GM12878 (cell line): Measurements from ENCODE around the gene RSKR. TPM values are rescaled to one million over a fixed set of nuclear protein-coding genes. Genes with fewer than 3 reads are reported as not detected.

Experiments
- ATAC-seq: fragments of 200-7000 bp; cut with Tn5 transposase; 3 replicates; pipeline ENCODE4 v1.9.1; 2020; ENCODE audit warnings: mild to moderate bottlenecking, moderate library complexity
- BruUV-seq: library from RNA; stranded (reverse); fragments of 400-500 nt; replicated peaks from 2 replicates; lab custom pipeline; 2021; lab: Mats Ljungman, UMichigan
- CTCF ChIA-PET: fragments of 300-600 bp; sonication (Branson Sonifier 250); formaldehyde crosslinking; extraction: SDS; loops from one replicate; lab custom pipeline; 2021; ENCODE audit warnings: inconsistent platforms; lab: Yijun Ruan, JAX
- POLR2A ChIA-PET: fragments of 350-600 bp; formaldehyde crosslinking; extraction: SDS; loops from one replicate; lab custom pipeline; 2021; ENCODE audit warnings: inconsistent platforms; lab: Charles Lee
- RAD21 ChIA-PET: fragments of 300-600 bp; sonication (Branson Sonifier 250); formaldehyde crosslinking; loops from one replicate; lab custom pipeline; 2023; ENCODE audit warnings: antibody characterized with exemption; ENCODE audit not compliant: unreplicated experiment; lab: Charles Lee
- SMC1A ChIA-PET: fragments of 300-600 bp; sonication (Branson Sonifier 250); formaldehyde crosslinking; loops from one replicate; lab custom pipeline; 2023; ENCODE audit not compliant: unreplicated experiment, uncharacterized antibody; lab: Charles Lee
- DNase-seq: peaks from one replicate; pipeline ENCODE4 v3.0.0-alpha.2; 2011; ENCODE audit warnings: low read depth, low spot score
- FAIRE-seq: peaks from 3 replicates; lab custom pipeline; 2011; peaks lifted over from hg19 to GRCh38; lab: Jason Lieb, UNC
- H2AFZ ChIP-seq: 2 replicates; pipeline ENCODE4 v1.6.0; 2011; ENCODE audit warnings: low read depth, low read length, control low read depth; ENCODE audit not compliant: control insufficient read depth
- H3K27ac ChIP-seq: 2 replicates; pipeline ENCODE4 v1.5.1; 2011; ENCODE audit warnings: control low read depth; ENCODE audit not compliant: control insufficient read depth, insufficient read depth
- H3K27me3 ChIP-seq, 2 experiments: replicated peaks in 1 of 2; 2 replicates each; pipeline versions ENCODE4 v1.6.0 to v1.6.1; 2011; ENCODE audit warnings: low read length in 1 of 2; ENCODE audit not compliant: control insufficient read depth in 2 of 2, insufficient read depth in 2 of 2
- H3K36me3 ChIP-seq, 2 experiments: 2 replicates each; pipeline ENCODE4 v1.5.1; 2011; ENCODE audit warnings: low read length in 1 of 2; ENCODE audit not compliant: control insufficient read depth in 2 of 2, insufficient read depth in 2 of 2
- H3K4me1 ChIP-seq: 2 replicates; pipeline ENCODE4 v1.6.1; 2011; ENCODE audit warnings: mild to moderate bottlenecking, low read length, moderate library complexity, mixed read lengths; ENCODE audit not compliant: control insufficient read depth, insufficient read depth
- H3K4me2 ChIP-seq: 2 replicates; pipeline ENCODE4 v1.6.0; 2011; ENCODE audit warnings: control low read depth; ENCODE audit not compliant: control insufficient read depth, insufficient read depth
- H3K4me3 ChIP-seq: fragments of 200-600 bp; sonication (generic); 2 replicates; pipeline ENCODE4 v1.5.1; 2016
- H3K79me2 ChIP-seq: 2 replicates; pipeline ENCODE4 v1.6.0; 2011; ENCODE audit warnings: low read length; ENCODE audit not compliant: control insufficient read depth, insufficient read depth
- H3K9ac ChIP-seq: 2 replicates; pipeline ENCODE4 v1.8.0; 2011; ENCODE audit warnings: low read length, control low read depth, mixed read lengths; ENCODE audit not compliant: control insufficient read depth, insufficient read depth
- H3K9me3 ChIP-seq: replicated peaks from 3 replicates; pipeline ENCODE4 v1.5.1; 2011; ENCODE audit warnings: mild to moderate bottlenecking, low read length; ENCODE audit not compliant: control insufficient read depth, insufficient read depth
- H4K20me1 ChIP-seq: 2 replicates; pipeline ENCODE4 v1.6.0; 2011; ENCODE audit not compliant: control insufficient read depth, insufficient read depth
- BCL11A ChIP-seq: IDR thresholded peaks from 2 replicates; pipeline ENCODE4 v1.6.1; 2011; ENCODE audit warnings: low read depth, low read length
- CREB1 ChIP-seq: IDR thresholded peaks from 2 replicates; pipeline ENCODE4 v1.6.1; 2012; ENCODE audit warnings: low read depth, mild to moderate bottlenecking, inconsistent platforms
- DPF2 ChIP-seq: fragments of 450-650 bp; IDR thresholded peaks from 2 replicates; pipeline ENCODE4 v1.6.1; 2017; ENCODE audit warnings: mild to moderate bottlenecking
- EP300 ChIP-seq, 2 experiments: fragments of 150-350 bp in 1 of 2; IDR thresholded peaks; 2 replicates each; pipeline ENCODE4 v1.6.1; 2011 to 2012; ENCODE audit warnings: low read depth in 2 of 2, low read length in 2 of 2, borderline replicate concordance in 1 of 2, improper control_type of control experiment in 1 of 2, inconsistent platforms in 1 of 2; ENCODE audit not compliant: control insufficient read depth in 1 of 2
- ETV6 ChIP-seq, 2 experiments: fragments of 450-650 bp in 1 of 2; IDR thresholded peaks in 1 of 2; conservative IDR thresholded peaks in 1 of 2; 2 replicates each; pipeline ENCODE4 v1.6.1; 2014; ENCODE audit warnings: antibody characterized with exemption in 1 of 2, borderline replicate concordance in 1 of 2, low read depth in 1 of 2, mild to moderate bottlenecking in 1 of 2, moderate library complexity in 1 of 2
- FOXK2 ChIP-seq: fragments of 450-650 bp; IDR thresholded peaks from 2 replicates; pipeline ENCODE4 v1.6.1; 2017; ENCODE audit warnings: mild to moderate bottlenecking, moderate library complexity
- FOXM1 ChIP-seq: IDR thresholded peaks from 2 replicates; pipeline ENCODE4 v1.6.1; 2012; ENCODE audit warnings: low read depth, mild to moderate bottlenecking, inconsistent platforms, low read length, moderate library complexity
- HDAC2 ChIP-seq: fragments of 200-600 bp; sonication (generic); IDR thresholded peaks from 2 replicates; pipeline ENCODE4 v1.6.1; 2017
- IKZF1 ChIP-seq: fragments of 450-650 bp; conservative IDR thresholded peaks from 2 replicates; pipeline ENCODE4 v1.6.1; 2017; ENCODE audit warnings: antibody characterized with exemption, mild to moderate bottlenecking
- MLLT1 ChIP-seq: fragments of 450-650 bp; IDR thresholded peaks from 2 replicates; pipeline ENCODE4 v1.6.1; 2016; ENCODE audit warnings: mild to moderate bottlenecking
- RBBP5 ChIP-seq: fragments of 200-600 bp; sonication (generic); conservative IDR thresholded peaks from 2 replicates; pipeline ENCODE4 v1.6.1; 2016
- YY1 ChIP-seq: IDR thresholded peaks from 2 replicates; pipeline ENCODE4 v1.6.1; 2011; ENCODE audit warnings: low read depth, mild to moderate bottlenecking, low read length
- ZNF384 ChIP-seq: IDR thresholded peaks from 2 replicates; pipeline ENCODE4 v1.6.1; 2012; ENCODE audit warnings: low read depth, mild to moderate bottlenecking, low read length, improper control_type of control experiment, borderline replicate concordance
- WGBS: methylation state at CpG from one replicate; pipeline ENCODE4 v1.1.6; 2016; ENCODE audit warnings: low lambda C conversion rate; ENCODE audit not compliant: insufficient replicate concordance, insufficient coverage; ENCODE audit errors: missing lambda C conversion rate; 5-methylcytosine and 5-hydroxymethylcytosine counted together
- in situ Hi-C: fragments of 300-500 bp; cut with MboI; formaldehyde crosslinking; loops from 9 replicates; pipeline ENCODE4 v1.14.3; 2018; ENCODE audit warnings: mixed read lengths
- intact Hi-C: fragments of 100-400 bp; cut with micrococcal nuclease; formaldehyde crosslinking; loops from one replicate; pipeline ENCODE4 v1.14.2; 2022; ENCODE audit not compliant: unreplicated experiment
- polyA plus RNA-seq, 11 experiments: library from polyadenylated mRNA; depleted of rRNA in 4 of 11; unstranded in 6 of 11; stranded (reverse) in 5 of 11; fragments of >200 nt; fragmentation: Nextera tagmentation in 4 of 11; fragmentation: Illumina TruSeq in 1 of 11; extraction: Ambion mirVana in 4 of 11; extraction: Trizol in 1 of 11; gene quantifications; 1 replicate in 1 of 11; 2 replicates in 10 of 11; pipeline versions ENCODE4 v1.2.1 to v1.2.3, GENCODE V29; 2011 to 2016; ENCODE audit warnings: inconsistent platforms in 2 of 11, missing spikeins in 2 of 11, low read depth in 1 of 11
- total RNA-seq, 4 experiments: library from RNA; depleted of rRNA in 3 of 4; stranded (reverse); fragments of >200 nt in 3 of 4; fragmentation: Illumina TruSeq in 1 of 4; extraction: Trizol in 1 of 4; gene quantifications; 2 replicates each; pipeline versions ENCODE4 v1.2.1 to v1.2.3, GENCODE V29; 2013 to 2021

Gene RSKR
- total and polyA plus RNA-seq, 10 of the 15 experiments (the other 5 are each of a cell fraction or from before 2014, with no cell fraction given), result 0.52 to 22.4 (median 8.7) TPM

- ChIA-PET RAD21 (interaction anchor here (0.6 to 1.1 kb wide), 3 partner anchors 17 to 66 kb away, joined by 3 read pairs; no protein-coding TSS in a partner anchor), POLR2A (interaction anchor here (3.4 to 4.9 kb wide), 2 partner anchors 20 to 56 kb away, joined by 25 to 46 read pairs; partner anchors contain the start of genes BLTP2 and RPL23A), SMC1A (no interaction called here), CTCF (interaction anchor here (4.5 kb wide), 1 partner anchor 17 kb away, joined by 84 read pairs; the partner anchor contains the start of gene BLTP2)
- Histone ChIP-seq H3K9me3 (no peaks in the 10 kb centered on the region), H3K9ac (no peak overlapping the region), H3K27me3 (no peaks in the 10 kb centered on the region), H3K27ac (no peak overlapping the region), H3K4me3 (peak overlapping the region; percentile 98; the same call in 1 of the 2 replicates), H3K4me2 (peak overlapping the region; percentile 38), H3K79me2 (peaks cover 68% of the 10 kb centered on the region), H2AFZ (no peak overlapping the region), H4K20me1 (peaks cover 4% of the 10 kb centered on the region; the same call in 1 of the 2 replicates), H3K36me3 (peaks cover 2 to 14% of the 10 kb centered on the region in 2 experiments), H3K4me1 (peaks cover 3% of the 10 kb centered on the region; the same call in 1 of the 2 replicates)
- DNase-seq (no peak), FAIRE-seq (no peak), ATAC-seq (no peak)
- in situ Hi-C loops, result no loop called here
- BruUV-seq, result no TSS peak
- intact Hi-C loops, result loop anchor here (5.0 kb wide), 1 partner anchor 54 kb away; the partner anchor contains the start of genes RAB34 and RPL23A
- TF ChIP-seq HDAC2, result no peak
- TF ChIP-seq CREB1, result no peak
- peak; percentile 77 for TF ChIP-seq ZNF384
- no peak for TF ChIP-seq YY1
- TF ChIP-seq FOXM1, result no peak
These were observed 49.7 kb upstream of the RSKR start for GRCh38 chr17:28663723-28664122.

- Histone ChIP-seq H3K27me3 (no peaks in the 10 kb centered on the region), H3K4me1 (peaks cover 3% of the 10 kb centered on the region; the same call in 1 of the 2 replicates), H3K36me3 (peaks cover 2 to 8% of the 10 kb centered on the region in 2 experiments; a peak in 3 of 4 replicates), H3K9me3 (no peaks in the 10 kb centered on the region), H3K4me3 (peak overlapping the region; percentile 98), H2AFZ (peak overlapping the region; percentile 99), H3K27ac (peak overlapping the region; percentile 100), H3K9ac (peak overlapping the region; percentile 99), H4K20me1 (no peaks in the 10 kb centered on the region), H3K4me2 (peak overlapping the region; percentile 38), H3K79me2 (peaks cover 65% of the 10 kb centered on the region)
- WGBS, result under 1% methylated on average over 10 of the region's 10 CpGs
- DNase-seq, result no peak
- TSS peak; percentile 75 for BruUV-seq
- TF ChIP-seq DPF2 (0 out of 2 replicates have a peak, but pooled peaks have one; percentile 1), FOXK2 (no peak), ETV6 (conservative IDR thresholded peaks at IDR 0.05 in 1 of 2, IDR thresholded peaks at IDR 0.05 in 1 of 2; ENCODE audit: borderline replicate concordance in 1 of 2, low read depth in 1 of 2) (0 out of 4 replicates have a peak, but pooled peaks of 1 of the 2 experiments have one; percentile 23), EP300 (IDR thresholded peaks at IDR 0.05; ENCODE audit: borderline replicate concordance in 1 of 2, control insufficient read depth in 1 of 2, low read depth in 2 of 2, low read length in 2 of 2) (0 out of 4 replicates have a peak, but pooled peaks of 1 of the 2 experiments have one; percentile 3), IKZF1 (0 out of 2 replicates have a peak, but pooled peaks have one; percentile 6), RBBP5 (no peak), BCL11A (no peak), MLLT1 (peak; percentile 8; the same call in 1 of the 2 replicates)
- RAD21 ChIA-PET, result interaction anchor here (0.8 to 2.9 kb wide), 6 partner anchors 16 to 291 kb away, joined by 3 to 18 read pairs (median 5); partner anchors contain the start of genes BLTP2, PROCA1 and TLCD1
- intact Hi-C loops, result loop anchor here (5.0 kb wide), 1 partner anchor 55 kb away; the partner anchor contains the start of genes RAB34 and RPL23A
- ATAC-seq, result no peak; the same call in 1 of the 3 replicates
- in situ Hi-C loops, result no loop called here
- POLR2A ChIA-PET, result interaction anchor here (0.8 to 4.9 kb wide), 11 partner anchors 9 to 94 kb away, joined by 3 to 46 read pairs (median 4); partner anchors contain the start of genes BLTP2 and RPL23A
- CTCF ChIA-PET, result interaction anchor here (0.8 to 4.5 kb wide), 7 partner anchors 14 to 87 kb away, joined by 3 to 84 read pairs (median 7); partner anchors contain the start of genes BLTP2 and RPL23A
- SMC1A ChIA-PET, result interaction anchor here (1.0 to 2.1 kb wide), 7 partner anchors 16 to 84 kb away, joined by 3 to 15 read pairs (median 5); partner anchors contain the start of genes BLTP2 and PROCA1
- FAIRE-seq, result no peak
These were observed 48.5 kb upstream of the RSKR start for GRCh38 chr17:28662527-28662829.
